ENCODE measurements around the gene ZNF423.

Gene ZNF423

DNA sequence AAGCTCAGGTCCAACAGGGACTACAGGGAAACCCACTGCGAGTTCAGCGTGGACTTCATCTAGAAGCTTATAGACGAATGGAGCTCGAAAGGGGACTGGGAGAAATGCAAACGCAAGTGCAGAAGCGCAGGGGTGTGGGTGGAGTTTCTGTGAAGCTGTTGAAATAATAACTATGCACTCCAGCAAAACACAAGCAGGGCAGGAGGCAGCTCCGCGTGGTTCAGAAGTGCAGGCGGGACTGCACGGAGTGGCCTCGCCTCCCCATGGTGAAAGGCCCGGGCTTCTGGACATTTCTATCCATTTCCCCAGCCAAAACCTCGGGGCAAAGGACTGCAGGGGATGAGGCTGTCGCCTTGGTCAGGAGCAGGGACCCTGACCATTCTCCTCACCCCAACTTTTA, 74.5 kb downstream of the ZNF423 start:
- DNase-seq (ENCODE audit: low spot score): no peak

GRCh38 chr16:49780433-49780832, 75.5 kb downstream of the ZNF423 start:
- no peak for DNase-seq (ENCODE audit: low spot score)

DNA sequence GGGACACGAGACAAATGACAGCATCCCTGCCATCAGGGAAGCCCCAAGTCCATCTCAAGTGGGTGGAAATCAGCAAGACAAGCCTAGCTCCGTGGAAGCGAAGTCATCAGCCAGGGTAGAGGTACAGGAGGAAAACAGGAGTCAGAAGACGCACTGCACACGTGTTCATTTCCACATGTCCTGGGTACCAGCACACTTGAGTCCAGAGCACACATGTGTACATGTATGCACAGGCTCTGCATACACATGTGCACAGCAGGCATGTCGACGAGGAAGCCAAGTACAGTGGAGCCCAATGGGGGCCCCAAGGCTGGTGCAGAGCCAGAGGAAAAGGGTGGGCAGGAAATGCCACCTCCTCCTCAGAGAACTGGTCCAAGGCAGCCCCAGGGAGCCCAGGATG, 75.9 kb downstream of the ZNF423 start:
- DNase-seq (ENCODE audit: low spot score): no peak

DNA sequence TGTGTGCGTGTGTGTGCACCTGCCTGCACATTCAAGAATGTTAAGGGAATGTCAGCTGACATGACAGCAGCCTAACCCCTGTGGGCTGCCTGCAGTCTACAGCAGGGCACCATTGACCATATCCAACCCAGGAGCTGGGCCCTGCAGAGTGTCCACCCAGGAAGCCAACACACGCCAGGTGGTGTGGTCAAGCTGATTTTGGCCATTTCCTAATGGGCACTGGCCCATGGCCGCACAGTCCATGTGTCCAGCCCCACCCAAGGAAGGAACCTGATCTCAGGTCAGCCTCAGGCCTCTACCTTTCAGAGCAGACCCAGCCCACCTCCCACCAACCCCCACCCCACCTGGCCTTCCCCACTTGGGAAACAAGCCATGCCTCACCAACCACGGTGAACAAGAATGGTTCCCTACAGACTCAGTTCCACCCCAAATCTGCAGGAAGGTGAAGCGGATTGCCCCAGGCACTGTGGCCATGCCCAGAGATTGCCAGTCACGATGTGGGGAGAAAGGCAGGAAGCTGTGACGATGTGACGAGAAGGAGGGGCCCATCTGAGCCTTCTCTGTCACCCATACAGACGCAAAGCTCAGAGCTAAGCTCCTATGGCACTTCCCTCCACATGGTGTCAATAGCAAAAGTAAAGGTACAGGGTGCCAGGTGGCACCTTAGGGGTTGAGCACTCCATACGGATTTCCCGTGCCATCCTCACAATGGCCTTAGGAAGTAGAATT, 77.5 kb downstream of the ZNF423 start:
- DNase-seq (ENCODE audit: low spot score): no peak

DNA sequence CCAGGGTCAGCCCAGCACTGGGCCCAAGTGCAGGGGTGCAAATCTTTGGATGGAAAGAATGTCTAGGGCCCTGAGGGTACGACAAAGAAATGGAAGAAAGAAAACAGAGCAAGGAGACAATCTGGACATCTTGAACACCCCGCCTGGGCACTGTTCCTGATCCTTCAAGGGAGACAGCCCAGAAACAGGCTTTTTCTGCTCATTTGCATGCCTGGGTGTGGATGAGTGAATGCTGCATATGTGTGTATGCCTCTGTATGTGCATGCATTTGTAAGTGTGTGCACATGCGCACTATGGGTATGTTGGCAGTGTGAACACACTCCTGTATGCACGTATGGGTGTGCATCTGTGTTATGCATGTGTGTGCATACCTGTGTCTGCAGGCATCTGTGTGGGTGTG, 79.2 kb downstream of the ZNF423 start:
- no peak for DNase-seq (ENCODE audit: low spot score)

- no peak for DNase-seq (ENCODE audit: low spot score)
These were observed 79.8 kb downstream of the ZNF423 start for GRCh38 chr16:49776085-49776595.

DNA sequence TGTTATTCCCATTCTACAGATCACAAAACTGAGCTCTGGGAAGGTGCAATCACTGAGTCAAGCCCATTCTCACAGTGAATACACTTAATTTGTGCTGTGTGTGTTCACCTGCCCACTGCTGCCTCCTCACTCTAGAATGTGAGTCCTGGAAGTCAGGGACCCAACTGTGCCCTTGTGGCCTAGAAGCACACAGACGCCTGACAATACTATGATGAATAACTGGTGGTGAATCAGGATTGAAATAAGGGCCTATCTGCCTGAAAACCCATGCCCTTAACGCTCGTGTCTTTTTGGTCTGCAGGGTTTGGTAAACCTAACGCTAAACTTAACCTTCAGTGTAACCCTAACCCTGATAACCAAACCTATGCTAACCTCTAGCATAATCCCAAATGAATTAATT, 80.3 kb downstream of the ZNF423 start:
- no peak for DNase-seq (ENCODE audit: low spot score)

DNA sequence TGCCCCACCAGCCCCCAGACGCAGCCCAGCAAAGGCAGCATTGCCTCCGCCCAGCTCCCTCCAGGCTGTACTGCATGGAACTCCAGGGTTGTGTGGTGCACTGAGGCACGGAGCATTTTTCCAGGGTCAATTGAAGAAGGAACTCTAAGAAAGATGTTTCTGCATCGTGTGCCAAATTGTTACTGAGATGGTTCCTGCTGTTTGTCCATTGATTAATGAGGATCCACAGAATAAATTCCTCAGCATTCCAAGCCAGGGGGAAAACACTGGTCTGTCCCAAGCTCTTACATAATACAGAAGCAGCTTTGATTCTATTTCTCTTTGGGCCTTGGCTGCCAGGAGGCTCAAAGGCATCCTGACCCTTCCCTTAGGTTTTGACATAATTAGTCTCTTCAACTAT, 80.9 kb downstream of the ZNF423 start:
- no peak for DNase-seq (ENCODE audit: low spot score)

- no peak for DNase-seq (ENCODE audit: low spot score)
These were observed 82.1 kb downstream of the ZNF423 start for GRCh38 chr16:49773534-49774475.

DNA sequence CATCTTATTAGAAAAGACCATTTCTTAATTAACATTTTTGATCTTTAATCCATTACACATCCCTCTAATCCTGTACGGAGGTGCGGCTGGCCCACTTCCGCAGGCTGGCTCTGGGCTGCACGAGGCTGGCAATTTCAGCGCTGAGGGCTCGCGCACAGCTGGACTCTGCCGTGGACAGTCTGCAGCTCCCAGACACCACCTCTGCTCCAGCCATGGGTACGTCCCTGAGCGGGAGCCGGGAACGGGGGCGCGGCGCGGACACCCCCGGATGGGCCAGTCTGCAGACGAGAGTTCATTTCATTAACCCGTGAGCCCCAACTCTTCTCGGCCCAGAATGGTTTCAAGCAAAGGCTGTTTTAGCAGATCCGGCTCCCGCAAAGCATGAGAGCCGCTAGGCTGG, 87.9 kb downstream of the ZNF423 start:
- DNase-seq (ENCODE audit: low spot score): no peak

DNA sequence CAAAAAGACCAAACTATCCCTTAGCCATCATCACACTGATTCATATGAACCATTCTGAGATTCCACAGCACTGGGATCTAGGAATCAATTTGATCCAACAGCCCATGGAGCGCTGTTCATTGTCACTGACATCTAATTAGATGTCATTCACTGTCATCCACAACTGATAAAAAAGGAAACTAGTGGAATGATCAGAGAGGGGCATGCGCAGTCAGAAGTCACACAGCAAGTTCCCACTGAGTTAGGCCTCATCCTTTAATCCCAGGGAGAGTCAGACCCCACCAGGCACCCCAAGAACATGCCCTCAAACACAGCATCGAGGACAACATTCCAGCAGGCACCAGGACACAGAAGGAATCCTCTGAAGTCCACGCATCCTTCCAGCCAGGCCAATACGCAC, 88.5 kb downstream of the ZNF423 start:
- DNase-seq (ENCODE audit: low spot score): no peak

- no peak for DNase-seq (ENCODE audit: low spot score)
These were observed 89.7 kb downstream of the ZNF423 start for GRCh38 chr16:49766225-49766624.

DNA sequence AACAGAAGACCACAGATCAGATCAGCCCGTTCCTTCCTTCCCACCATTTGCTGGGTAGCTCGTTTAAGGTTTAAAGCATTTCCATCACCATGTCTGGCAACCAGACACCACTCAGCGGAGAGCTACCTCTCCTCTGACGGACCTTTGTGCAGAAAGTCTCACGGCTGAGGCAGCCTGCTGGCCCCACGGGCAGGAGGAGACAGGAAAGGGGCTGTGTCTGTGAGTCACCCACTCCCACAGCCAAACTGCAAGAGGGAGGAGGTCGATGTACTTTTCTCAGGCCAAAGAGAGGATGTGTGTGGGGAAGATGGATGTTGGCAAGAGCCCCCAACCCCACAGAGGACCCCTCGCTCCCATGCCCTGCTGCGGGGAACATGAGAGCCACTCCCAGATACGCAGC, 92.1 kb downstream of the ZNF423 start:
- DNase-seq (ENCODE audit: low spot score): no peak

DNA sequence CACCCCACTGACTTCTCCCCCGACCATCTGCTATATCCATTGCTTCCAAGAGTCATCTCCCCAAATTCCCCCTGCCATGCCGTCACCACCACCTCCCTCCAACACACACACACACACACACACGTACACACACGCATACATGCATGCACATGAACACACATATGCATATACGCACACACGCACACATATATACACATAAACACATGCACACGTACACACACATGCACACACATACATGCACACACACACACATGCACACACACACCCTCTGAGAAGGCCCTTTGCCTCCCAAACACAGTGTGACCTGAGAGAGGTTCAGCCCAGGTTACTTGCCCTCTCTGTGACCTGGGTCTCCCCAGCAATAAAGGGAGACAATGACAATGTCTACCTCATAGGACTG, 95.1 kb downstream of the ZNF423 start:
- DNase-seq (ENCODE audit: low spot score): no peak

GRCh38 chr16:49757559-49758069, 98.3 kb downstream of the ZNF423 start:
- peak; percentile 56 for DNase-seq (ENCODE audit: low spot score)

GRCh38 chr16:49756775-49757558, 98.9 kb downstream of the ZNF423 start:
- peak; percentile 76 for DNase-seq (ENCODE audit: low spot score)

- no peak for DNase-seq (ENCODE audit: low spot score)
These were observed 100.0 kb downstream of the ZNF423 start for GRCh38 chr16:49755716-49756505.

GRCh38 chr16:49755313-49755620, 100.6 kb downstream of the ZNF423 start:
- peak; percentile 20 for DNase-seq (ENCODE audit: low spot score)

DNA sequence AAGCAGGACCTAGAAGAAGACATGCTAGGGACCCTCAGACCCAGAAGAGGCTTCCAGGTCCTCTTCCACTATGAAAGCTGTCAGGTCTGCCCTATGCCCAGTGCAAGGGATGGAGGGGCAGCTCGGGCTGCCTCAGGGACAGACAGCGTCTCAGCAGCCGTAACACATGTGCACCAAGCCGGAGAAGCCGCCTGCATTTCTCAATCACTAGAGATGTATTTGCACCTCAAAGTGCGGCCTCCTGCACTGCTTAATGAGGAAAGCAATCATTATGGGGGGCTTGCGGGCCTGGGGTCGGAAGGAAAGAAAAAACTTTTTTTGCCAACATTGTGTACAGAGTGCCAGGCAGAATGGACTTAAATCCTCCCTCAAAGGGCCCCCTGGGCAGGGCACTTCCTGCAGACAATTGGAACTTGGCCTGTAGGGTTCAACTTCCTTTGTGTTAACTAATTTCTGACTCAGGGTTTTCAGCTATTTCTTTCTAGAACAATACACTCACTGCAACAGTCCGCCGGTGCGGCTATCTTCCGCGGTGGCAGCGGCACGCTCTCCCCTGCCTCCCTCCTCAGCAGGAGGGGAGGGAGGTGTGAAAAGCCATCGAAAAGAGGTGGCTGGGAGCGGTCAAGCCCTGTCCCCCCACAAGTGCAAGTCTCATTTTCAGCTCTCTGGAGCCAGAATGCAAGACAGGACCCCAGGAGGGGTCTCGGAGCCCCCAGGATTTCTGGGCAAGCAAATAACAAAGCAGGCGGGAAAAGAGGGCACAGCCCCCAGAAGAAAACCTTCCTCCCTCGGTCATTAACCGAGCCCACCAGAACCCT, 101.2 kb downstream of the ZNF423 start:
- DNase-seq (ENCODE audit: low spot score): peak; percentile 2

DNA sequence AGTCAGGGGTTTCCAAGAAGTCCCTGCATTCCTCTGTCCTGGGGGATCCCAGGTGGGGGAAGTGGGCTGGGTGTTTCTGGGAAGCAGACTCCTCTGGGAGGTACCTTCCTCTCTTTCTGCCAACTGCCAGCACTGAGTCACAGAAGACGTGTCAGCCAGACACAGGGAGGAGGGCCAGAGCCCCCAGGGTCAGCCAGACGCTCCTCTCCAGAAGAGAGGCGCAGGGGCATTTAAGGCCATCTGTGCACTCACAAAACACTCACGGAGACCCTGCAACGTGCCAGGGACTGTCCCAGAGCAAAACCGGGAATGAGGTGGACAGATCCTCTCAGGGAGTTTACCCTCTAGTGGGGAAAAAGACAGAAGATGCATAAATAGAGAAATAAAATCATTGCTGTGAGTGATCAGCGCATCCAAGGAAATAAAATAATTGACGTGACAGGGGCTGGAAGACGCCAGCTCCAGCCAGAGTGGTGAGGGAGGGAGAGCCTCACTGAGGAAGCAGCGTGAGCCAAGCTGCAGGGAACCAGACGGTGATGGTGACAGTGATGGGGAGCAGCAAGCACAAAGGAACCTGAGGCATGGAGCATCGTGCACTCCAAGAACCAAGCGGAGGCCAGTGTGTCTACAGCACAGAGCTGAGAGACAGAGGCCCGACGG, 105.4 kb downstream of the ZNF423 start:
- no peak for DNase-seq (ENCODE audit: low spot score)

All from SW480 (cell line).